PC-3 (cell line): ENCODE results near the gene AP3B1.

Experiments
- CTCF ChIP-seq: fragments of 300-600 bp; sonication (generic); conservative IDR thresholded peaks from 2 replicates; pipeline ENCODE4 v1.5.1; 2017; ENCODE audit warnings: antibody characterized with exemption, low read depth, mild to moderate bottlenecking, low read length
- EZH2phosphoT487 ChIP-seq: fragments of 300-600 bp; sonication (generic); IDR thresholded peaks from 2 replicates; pipeline ENCODE4 v1.6.1; 2018; ENCODE audit warnings: mild to moderate bottlenecking, antibody characterized with exemption, low read length, borderline replicate concordance

DNA sequence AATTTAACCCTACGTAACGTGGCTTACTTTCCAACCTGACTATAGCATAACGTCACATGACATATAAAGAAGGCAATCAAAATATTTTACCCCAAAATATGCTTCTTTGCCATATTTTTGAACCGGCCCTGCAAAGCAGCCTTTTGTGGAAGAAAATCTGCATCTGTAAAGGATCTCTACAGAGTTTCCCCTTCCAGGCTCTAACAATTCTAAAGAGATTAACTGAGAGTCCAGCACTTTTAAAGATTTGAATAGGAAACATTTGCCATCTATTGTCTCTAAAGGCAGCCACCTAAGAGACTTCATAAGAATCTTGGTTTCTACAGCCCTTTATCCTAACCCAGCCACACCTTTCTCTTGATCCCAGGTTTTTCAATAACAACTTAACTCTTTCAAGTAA lies 22.7 kb downstream of the AP3B1 start:
- TF ChIP-seq CTCF (no peak), EZH2phosphoT487 (no peak)
